Memory B cell (primary cell): Measurements from ENCODE around the gene VIPAS39.
A peak's percentile ranks its signal among the peaks of the same experiment; 100 is the strongest.

ENCODE experiments used
- ATAC-seq: fragments of 150-1000 bp; cut with Tn5 transposase; 2 replicates; pipeline ENCODE4 v1.10.0; 2021; ENCODE audit warnings: low read depth, mild to moderate bottlenecking, moderate library complexity
- DNase-seq, 2 donors: peaks; one replicate each; pipeline ENCODE4 v3.0.0; 2022; ENCODE audit warnings: low spot score in 2 of 2
- H3K27ac Mint-ChIP-seq: one replicate; pipeline ENCODE4 v1.8.0; 2022; ENCODE audit warnings: mild to moderate bottlenecking, moderate library complexity, mixed read lengths
- H3K27me3 Mint-ChIP-seq: one replicate; pipeline ENCODE4 v1.8.0; 2022; ENCODE audit warnings: mixed read lengths
- H3K36me3 Mint-ChIP-seq: one replicate; pipeline ENCODE4 v1.8.0; 2022; ENCODE audit warnings: mild to moderate bottlenecking, mixed read lengths
- H3K4me1 Mint-ChIP-seq: one replicate; pipeline ENCODE4 v1.8.0; 2022; ENCODE audit warnings: mixed read lengths
- H3K4me3 Mint-ChIP-seq: one replicate; pipeline ENCODE4 v1.8.0; 2022; ENCODE audit warnings: mild to moderate bottlenecking, moderate library complexity, mixed read lengths
- H3K9me3 Mint-ChIP-seq: one replicate; pipeline ENCODE4 v1.8.0; 2022; ENCODE audit warnings: mixed read lengths

VIPAS39 gene

GRCh38 chr14:77457522-77458248, at the start of gene VIPAS39, which contains the start of gene AHSA1:
Gene VIPAS39 (minus strand): TSS chr14:77457601. CDS start chr14:77454102, 3,499 bp downstream.
Gene AHSA1 (plus strand): TSS chr14:77458093. CDS start chr14:77458190, 97 bp downstream.
- peak; percentile 85 to 90 for DNase-seq
- H3K36me3 Mint-ChIP-seq: peaks cover 24% of the 10 kb centered on the region
- peak; percentile 91 for ATAC-seq
- H3K27me3 Mint-ChIP-seq: no peaks in the 10 kb centered on the region
- H3K9me3 Mint-ChIP-seq: no peaks in the 10 kb centered on the region
- H3K27ac Mint-ChIP-seq: peak within 1 kb of the TSS; percentile 98
- peaks cover 23% of the 10 kb centered on the region for H3K4me1 Mint-ChIP-seq
- H3K4me3 Mint-ChIP-seq: peak within 1 kb of the TSS; percentile 100

GRCh38 chr14:77505031-77505430, 47.6 kb upstream of the VIPAS39 start:
- Mint-ChIP-seq H3K9me3 (peaks cover 3% of the 10 kb centered on the region), H3K27me3 (peaks cover under 1% of the 10 kb centered on the region), H3K4me1 (no peaks in the 10 kb centered on the region), H3K36me3 (peaks cover 12% of the 10 kb centered on the region), H3K27ac (no peak overlapping the region), H3K4me3 (no peak overlapping the region)
- no peak for DNase-seq
- no peak for ATAC-seq

- peaks cover 4% of the 10 kb centered on the region for H3K27me3 Mint-ChIP-seq
- peaks cover 5% of the 10 kb centered on the region for H3K4me1 Mint-ChIP-seq
- peaks cover 3% of the 10 kb centered on the region for H3K9me3 Mint-ChIP-seq
- no peak overlapping the region for H3K27ac Mint-ChIP-seq
- H3K4me3 Mint-ChIP-seq: no peak overlapping the region
- DNase-seq (no peak), ATAC-seq (no peak)
- H3K36me3 Mint-ChIP-seq: peaks cover 5% of the 10 kb centered on the region
These were observed 45.7 kb upstream of the VIPAS39 start for GRCh38 chr14:77503138-77503537.

GRCh38 chr14:77502109-77502782, 44.8 kb upstream of the VIPAS39 start:
- Mint-ChIP-seq H3K4me3 (no peak overlapping the region), H3K27ac (no peak overlapping the region), H3K36me3 (peaks cover 4% of the 10 kb centered on the region), H3K4me1 (peaks cover 13% of the 10 kb centered on the region), H3K9me3 (peaks cover 3% of the 10 kb centered on the region), H3K27me3 (peaks cover 10% of the 10 kb centered on the region)
- ATAC-seq (no peak), DNase-seq (no peak)

GRCh38 chr14:77498984-77499527, 41.7 kb upstream of the VIPAS39 start:
- no peak for DNase-seq
- no peaks in the 10 kb centered on the region for H3K36me3 Mint-ChIP-seq
- peaks cover 3% of the 10 kb centered on the region for H3K9me3 Mint-ChIP-seq

GRCh38 chr14:77498120-77498979, 40.9 kb upstream of the VIPAS39 start, which contains the start of gene ISM2:
Gene ISM2 (minus strand): TSS chr14:77498816. CDS start chr14:77498793, 23 bp downstream.
- peaks cover 3% of the 10 kb centered on the region for H3K9me3 Mint-ChIP-seq
- peak within 1 kb of the TSS; percentile 74 for H3K4me3 Mint-ChIP-seq
- no peaks in the 10 kb centered on the region for H3K36me3 Mint-ChIP-seq
- H3K27me3 Mint-ChIP-seq: peaks cover 14% of the 10 kb centered on the region
- DNase-seq: peak; percentile 38 to 40
- H3K27ac Mint-ChIP-seq: no peak within 1 kb of the TSS
- peaks cover 13% of the 10 kb centered on the region for H3K4me1 Mint-ChIP-seq
- peak; percentile 91 for ATAC-seq

More at GRCh38 chr14:77498984-77499527, 41.7 kb upstream of the VIPAS39 start:
- peak; percentile 14 for ATAC-seq
- peaks cover 13% of the 10 kb centered on the region for H3K4me1 Mint-ChIP-seq
- H3K27ac Mint-ChIP-seq: no peak overlapping the region
- peak overlapping the region; percentile 72 for H3K4me3 Mint-ChIP-seq
- H3K27me3 Mint-ChIP-seq: peaks cover 14% of the 10 kb centered on the region

GRCh38 chr14:77495334-77495733, 37.9 kb upstream of the VIPAS39 start:
- no peak overlapping the region for H3K4me3 Mint-ChIP-seq
- peaks cover 13% of the 10 kb centered on the region for H3K4me1 Mint-ChIP-seq
- no peak for DNase-seq
- H3K36me3 Mint-ChIP-seq: no peaks in the 10 kb centered on the region
- ATAC-seq: no peak
- no peak overlapping the region for H3K27ac Mint-ChIP-seq
- H3K9me3 Mint-ChIP-seq: no peaks in the 10 kb centered on the region
- peaks cover 14% of the 10 kb centered on the region for H3K27me3 Mint-ChIP-seq

GRCh38 chr14:77491056-77491455, 33.7 kb upstream of the VIPAS39 start:
- peaks cover 2% of the 10 kb centered on the region for H3K27me3 Mint-ChIP-seq
- no peak for ATAC-seq

GRCh38 chr14:77490347-77490986, 33.1 kb upstream of the VIPAS39 start:
- DNase-seq (no peak), ATAC-seq (no peak)
- Mint-ChIP-seq H3K36me3 (no peaks in the 10 kb centered on the region), H3K4me3 (no peak overlapping the region), H3K9me3 (no peaks in the 10 kb centered on the region), H3K27me3 (no peaks in the 10 kb centered on the region), H3K27ac (no peak overlapping the region), H3K4me1 (no peaks in the 10 kb centered on the region)

More at GRCh38 chr14:77491056-77491455, 33.7 kb upstream of the VIPAS39 start:
- H3K9me3 Mint-ChIP-seq: no peaks in the 10 kb centered on the region
- DNase-seq: no peak
- no peaks in the 10 kb centered on the region for H3K4me1 Mint-ChIP-seq
- no peaks in the 10 kb centered on the region for H3K36me3 Mint-ChIP-seq
- H3K4me3 Mint-ChIP-seq: no peak overlapping the region
- H3K27ac Mint-ChIP-seq: no peak overlapping the region

GRCh38 chr14:77489041-77489440, 31.6 kb upstream of the VIPAS39 start:
- Mint-ChIP-seq H3K4me1 (no peaks in the 10 kb centered on the region), H3K4me3 (no peak overlapping the region), H3K27ac (no peak overlapping the region), H3K36me3 (no peaks in the 10 kb centered on the region), H3K9me3 (no peaks in the 10 kb centered on the region), H3K27me3 (no peaks in the 10 kb centered on the region)
- ATAC-seq: no peak
- no peak for DNase-seq

GRCh38 chr14:77488558-77488957, 31.2 kb upstream of the VIPAS39 start:
- Mint-ChIP-seq H3K4me3 (no peak overlapping the region), H3K27me3 (no peaks in the 10 kb centered on the region), H3K9me3 (no peaks in the 10 kb centered on the region), H3K27ac (no peak overlapping the region), H3K4me1 (no peaks in the 10 kb centered on the region), H3K36me3 (no peaks in the 10 kb centered on the region)
- DNase-seq (no peak), ATAC-seq (no peak)

GRCh38 chr14:77485901-77486678, 28.7 kb upstream of the VIPAS39 start:
- ATAC-seq (no peak), DNase-seq (no peak)
- Mint-ChIP-seq H3K9me3 (no peaks in the 10 kb centered on the region), H3K27ac (no peak overlapping the region), H3K36me3 (no peaks in the 10 kb centered on the region), H3K27me3 (no peaks in the 10 kb centered on the region), H3K4me3 (no peak overlapping the region), H3K4me1 (no peaks in the 10 kb centered on the region)
